Esophagus squamous epithelium (tissue), 4 donors: ENCODE measurements around the gene CDCA8.
"Not testable (repeated sequence)": the region's sequence is repeated elsewhere in the genome, so short reads cannot be mapped to it uniquely, and the experiment has no call there.

Experiments
- POLR2A ChIP-seq, 4 donors: fragments of 450-650 bp; IDR thresholded peaks; one replicate each; pipeline ENCODE4 v1.6.1; 2017; ENCODE audit warnings: antibody characterized with exemption in 4 of 4, mild to moderate bottlenecking in 4 of 4, moderate library complexity in 3 of 4
- TF ChIP-seq, protein P1 (sequence below), 6 experiments: fragments of 450-650 bp in 4 of 6; fragments of 200-600 bp in 2 of 6; sonication (generic) in 2 of 6; IDR thresholded peaks; one replicate each; pipeline ENCODE4 v1.5.1; 2016 to 2019; ENCODE audit warnings: antibody characterized with exemption in 6 of 6, mild to moderate bottlenecking in 4 of 6, moderate library complexity in 4 of 6

DNA sequence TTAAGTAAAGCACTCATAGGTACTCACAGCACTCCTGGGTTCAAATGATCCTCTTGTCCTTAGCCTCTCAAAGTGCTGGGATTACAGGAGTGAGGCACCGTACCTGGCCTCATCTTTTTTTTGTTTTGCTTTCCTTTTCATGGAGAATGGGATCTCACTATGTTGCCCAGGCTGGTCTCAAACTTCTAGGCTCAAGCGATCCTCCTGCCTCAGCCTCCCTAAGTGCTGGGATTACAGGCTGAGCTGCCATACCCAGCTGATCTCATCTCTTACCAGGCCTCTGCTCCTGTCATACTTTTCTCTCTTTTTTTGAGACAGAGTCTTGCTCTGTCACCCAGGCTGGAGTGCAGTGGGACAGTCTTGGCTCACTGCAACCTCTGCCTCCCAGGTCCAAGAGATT is 4.6 kb upstream of the CDCA8 start:
- TF ChIP-seq POLR2A (IDR thresholded peaks at IDR 0.05) = not testable (repeated sequence)
- TF ChIP-seq, protein P1, sequence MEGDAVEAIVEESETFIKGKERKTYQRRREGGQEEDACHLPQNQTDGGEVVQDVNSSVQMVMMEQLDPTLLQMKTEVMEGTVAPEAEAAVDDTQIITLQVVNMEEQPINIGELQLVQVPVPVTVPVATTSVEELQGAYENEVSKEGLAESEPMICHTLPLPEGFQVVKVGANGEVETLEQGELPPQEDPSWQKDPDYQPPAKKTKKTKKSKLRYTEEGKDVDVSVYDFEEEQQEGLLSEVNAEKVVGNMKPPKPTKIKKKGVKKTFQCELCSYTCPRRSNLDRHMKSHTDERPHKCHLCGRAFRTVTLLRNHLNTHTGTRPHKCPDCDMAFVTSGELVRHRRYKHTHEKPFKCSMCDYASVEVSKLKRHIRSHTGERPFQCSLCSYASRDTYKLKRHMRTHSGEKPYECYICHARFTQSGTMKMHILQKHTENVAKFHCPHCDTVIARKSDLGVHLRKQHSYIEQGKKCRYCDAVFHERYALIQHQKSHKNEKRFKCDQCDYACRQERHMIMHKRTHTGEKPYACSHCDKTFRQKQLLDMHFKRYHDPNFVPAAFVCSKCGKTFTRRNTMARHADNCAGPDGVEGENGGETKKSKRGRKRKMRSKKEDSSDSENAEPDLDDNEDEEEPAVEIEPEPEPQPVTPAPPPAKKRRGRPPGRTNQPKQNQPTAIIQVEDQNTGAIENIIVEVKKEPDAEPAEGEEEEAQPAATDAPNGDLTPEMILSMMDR (IDR thresholded peaks at IDR 0.05) = not testable (repeated sequence)
